ENCODE measurements around the gene GPR132. TPM values are rescaled to one million over a fixed set of nuclear protein-coding genes. Genes with fewer than 3 reads are reported as not detected.

The GPR132 gene
- total and polyA plus RNA-seq, 9 of the 15 experiments (the other 6 are each of a cell fraction or from before 2014, with no cell fraction given): 0.01 to 1.1 (median 0.25) TPM; not detected in 1

GRCh38 chr14:105053421-105053820 lies 11.8 kb downstream of the GPR132 start:
- BruUV-seq (replicated peaks): no TSS peak
- Histone ChIP-seq H3K4me1 (replicated peaks in 1 of 2; ENCODE audit: control insufficient read depth in 2 of 2, insufficient read depth in 2 of 2, low read length in 2 of 2) (peaks cover 0 to 25% of the 10 kb centered on the region in 2 experiments; a peak in 2 of 5 replicates), H3K9me3 (replicated peaks; ENCODE audit: control insufficient read depth, insufficient read depth, low read depth, low read length) (no peaks in the 10 kb centered on the region), H3K9me1 (ENCODE audit: control insufficient read depth, insufficient read depth, low read length) (no peaks in the 10 kb centered on the region), H3K27ac (ENCODE audit: extremely low read depth, low read depth, low read length) (no peak overlapping the region), H3K79me2 (ENCODE audit: control insufficient read depth, insufficient read depth, low read length) (no peaks in the 10 kb centered on the region), H2AFZ (ENCODE audit: low read depth, low read length) (no peak overlapping the region), H3K4me3 (no peak overlapping the region), H3K36me3 (ENCODE audit: control insufficient read depth, insufficient read depth, low read length) (no peaks in the 10 kb centered on the region), H3K9ac (ENCODE audit: insufficient read depth in 1 of 2, low read depth in 2 of 2, low read length in 2 of 2) (no peak overlapping the region), H4K20me1 (replicated peaks; ENCODE audit: control insufficient read depth, insufficient read depth, low read length) (no peaks in the 10 kb centered on the region; the same call in 1 of the 2 replicates), H3K4me2 (ENCODE audit: insufficient read depth, low read length) (no peak overlapping the region), H3K27me3 (ENCODE audit: control insufficient read depth in 2 of 2, insufficient read depth in 2 of 2, low read length in 2 of 2) (peaks cover 3 to 30% of the 10 kb centered on the region in 2 experiments; a peak in 3 of 5 replicates)
- no peak for DNase-seq (ENCODE audit: extremely low read depth in 1 of 4, low spot score in 3 of 4)
- 16% methylated on average over 4 of the region's 6 CpGs for WGBS (ENCODE audit: insufficient coverage, low coverage, missing lambda C conversion rate)
- intact Hi-C loops (cut with micrococcal nuclease): no loop called here
- ATAC-seq: no peak
- ChIA-PET POLR2A (no interaction called here), CTCF (ENCODE audit: low intra/inter-chr PET ratio) (no interaction called here)
- FAIRE-seq: no peak
- in situ Hi-C loops (cut with MboI): no loop called here
- no peak for TF ChIP-seq ZNF717 (CRISPR knock-in tag; IDR thresholded peaks at IDR 0.05)
- no peak for TF ChIP-seq SMARCA5 (IDR thresholded peaks at IDR 0.05)
- no peak for TF ChIP-seq BCOR (IDR thresholded peaks at IDR 0.05)
- no peak for TF ChIP-seq CBX1 (IDR thresholded peaks at IDR 0.05; ENCODE audit: low read depth)
- TF ChIP-seq ZFP91 (CRISPR knock-in tag; IDR thresholded peaks at IDR 0.05): no peak
- no peak for TF ChIP-seq TFAM (CRISPR knock-in tag; conservative IDR thresholded peaks at IDR 0.05)
- TF ChIP-seq ATF3 (IDR thresholded peaks at IDR 0.05): no peak
- no peak for TF ChIP-seq ATF3 (CRISPR knock-in tag; conservative IDR thresholded peaks at IDR 0.05)

Measured in K562 (cell line).